Regular cardiac myocyte (primary cell): ENCODE data around the gene SIGLEC1. TPM values are rescaled to one million over a fixed set of nuclear protein-coding genes. Genes with fewer than 3 reads are reported as not detected.

Source experiments
- total RNA-seq: library from RNA; depleted of rRNA; stranded (reverse); fragments of >200 nt; gene quantifications from 2 replicates; pipeline ENCODE4 v1.2.3, GENCODE V29; 2014

SIGLEC1 gene
- under 0.01 TPM in 1 of 2 replicates, not detected in the other for total RNA-seq

DNA sequence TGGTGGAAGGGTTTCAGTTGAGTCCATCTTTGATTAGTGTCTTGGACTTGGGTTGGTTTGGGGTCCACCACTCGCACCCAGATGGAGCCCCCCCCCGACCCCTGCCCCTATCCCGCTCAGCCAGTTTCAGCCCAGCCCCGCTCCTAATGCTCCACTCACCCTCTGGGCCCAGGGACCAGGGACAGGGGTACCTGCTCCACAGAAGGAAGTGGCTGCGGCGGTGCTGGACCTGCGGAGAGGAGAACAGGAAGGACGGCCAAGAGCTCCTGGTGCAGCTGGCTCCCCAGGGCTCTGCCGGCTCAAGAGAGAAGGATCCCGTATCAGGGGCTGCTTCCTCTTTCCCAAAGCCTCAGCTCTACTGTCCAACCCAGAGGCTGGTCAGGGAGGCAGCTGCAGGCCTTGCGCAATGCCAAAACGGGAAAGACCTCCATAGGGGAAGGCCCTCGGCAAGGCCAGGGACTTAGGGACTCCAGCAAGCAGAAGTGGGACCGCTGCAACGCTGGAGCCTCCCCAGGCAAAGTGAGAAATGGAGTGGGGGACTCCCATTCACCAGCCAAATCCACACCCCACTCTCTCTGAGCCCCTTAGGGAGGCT, at the start of gene SIGLEC1:
Gene SIGLEC1, minus strand, starts transcription at position 322 of the 595 bp plus-strand sequence. CDS start 5,472 bp downstream, outside the sequence.

DNA sequence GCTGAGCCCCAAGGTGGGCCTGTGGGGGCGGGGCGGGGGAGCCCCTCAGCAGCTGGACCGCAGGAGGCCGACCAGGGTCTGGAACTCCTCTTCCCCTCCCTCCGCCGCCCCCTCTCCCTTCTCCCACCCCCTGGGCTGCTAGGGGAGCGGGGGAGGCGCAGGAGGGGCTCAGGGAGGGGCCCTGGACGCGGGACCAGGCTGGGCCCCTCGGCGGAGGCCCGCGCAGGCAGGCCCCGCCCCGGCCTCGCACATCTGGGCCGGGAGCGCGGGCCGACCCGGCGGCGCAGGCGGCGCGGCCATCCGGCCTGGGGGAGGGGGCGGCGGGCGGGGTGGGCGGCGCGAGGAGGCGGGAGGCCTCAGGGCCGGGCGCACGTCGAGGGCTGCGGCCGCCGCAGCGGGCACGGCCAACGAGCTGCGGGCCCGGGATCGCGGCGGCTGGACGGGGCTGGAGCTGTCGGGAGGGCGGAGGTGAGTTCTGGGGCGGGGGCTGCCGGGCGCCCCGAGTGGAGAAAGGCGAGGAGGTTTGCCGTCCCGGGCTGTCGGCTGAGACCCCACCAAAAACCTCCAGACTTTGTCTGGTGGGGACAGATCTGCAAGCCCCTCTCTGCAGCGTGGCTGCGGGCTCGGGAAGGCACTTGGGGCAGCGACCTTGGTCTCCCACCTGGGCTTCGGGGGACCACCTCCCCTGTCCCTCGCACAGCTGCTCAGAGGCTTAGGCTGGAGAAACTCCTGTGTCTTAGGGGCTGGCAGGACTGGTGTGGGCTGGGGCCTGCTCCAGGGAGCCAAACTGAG, 20.1 kb upstream of the SIGLEC1 start, which contains the start of gene HSPA12B:
Gene HSPA12B, plus strand, starts transcription at position 359 of the 792 bp plus-strand sequence. CDS start 5,990 bp downstream, outside the sequence.

DNA sequence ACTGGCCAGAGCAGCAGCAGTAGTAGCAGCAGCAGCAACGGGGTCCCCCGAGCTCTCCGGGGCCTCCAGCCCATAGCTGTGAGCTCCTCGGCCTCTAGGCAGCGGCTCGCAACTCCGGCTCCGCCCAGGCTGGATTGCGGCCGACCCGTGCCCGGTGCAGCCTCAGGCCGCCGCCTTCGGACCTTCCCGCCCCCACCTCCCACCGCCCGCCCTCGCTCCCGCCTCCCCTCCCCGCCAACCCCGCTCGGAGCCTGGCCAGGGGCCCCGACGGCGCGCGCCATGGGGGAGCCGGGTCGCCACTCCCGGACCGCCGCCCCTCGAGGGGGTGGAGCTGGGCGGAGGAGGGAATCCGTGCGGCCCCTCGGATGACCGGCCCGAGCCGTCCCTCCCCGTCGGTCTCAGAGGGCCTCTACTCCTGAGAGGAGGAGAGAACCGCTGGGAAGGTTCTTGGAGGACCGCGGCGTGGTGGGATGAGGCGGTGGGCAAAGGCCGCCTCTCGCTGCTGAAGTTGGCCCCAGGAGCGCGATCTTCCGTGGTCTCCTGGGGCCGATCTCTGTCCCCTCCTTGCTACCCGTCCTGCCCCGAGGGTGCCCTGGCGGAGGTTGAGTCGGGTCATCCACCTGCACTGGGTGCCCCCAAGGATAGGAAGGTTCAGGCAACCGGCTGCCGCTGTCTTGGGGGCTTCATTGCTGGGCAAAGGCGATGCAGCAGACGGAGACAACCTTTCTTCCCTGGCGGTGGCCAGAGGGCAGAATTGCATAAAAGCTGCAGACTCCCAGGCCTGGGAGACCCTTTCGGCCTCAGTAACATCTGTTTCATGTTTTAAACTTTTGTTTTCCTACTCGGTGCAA, 30.2 kb downstream of the SIGLEC1 start, which contains the start of gene ADAM33:
Gene ADAM33, minus strand, starts transcription at position 80 of the 851 bp plus-strand sequence. Its CDS starts 6 bp downstream, at position 74.

DNA sequence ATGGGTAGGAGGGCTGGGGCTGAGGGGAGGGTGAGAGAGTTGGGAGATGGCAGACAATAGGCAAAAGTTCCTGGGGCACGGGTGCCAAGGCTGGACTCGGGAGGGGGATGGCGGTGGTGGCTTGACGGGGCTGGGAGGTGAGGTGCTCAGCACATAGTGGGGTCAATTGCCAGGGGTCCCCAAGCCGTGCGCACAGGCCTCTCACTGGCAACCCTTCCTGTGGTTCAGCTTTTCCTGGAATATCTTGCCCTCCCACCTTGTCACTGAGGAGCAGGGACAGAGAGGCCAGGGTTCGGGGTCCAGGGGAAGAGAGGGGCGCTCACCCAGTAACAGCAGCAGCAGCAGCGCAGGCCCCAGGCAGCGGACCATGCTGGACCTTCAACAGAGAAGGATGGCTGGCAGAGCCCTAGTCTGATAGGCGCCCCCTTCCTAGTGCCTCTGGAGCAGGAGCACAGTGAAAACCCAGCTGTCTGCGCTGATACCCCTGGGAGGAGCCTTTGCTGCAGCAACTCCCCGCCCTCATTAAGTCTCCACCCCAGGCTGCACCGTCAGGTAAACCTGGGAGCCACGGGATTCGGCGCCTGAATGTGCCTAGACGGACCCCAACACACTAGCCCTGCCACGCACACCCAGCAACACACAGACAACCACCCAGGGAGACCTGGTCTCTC, 49.2 kb downstream of the SIGLEC1 start, which contains the start of gene GFRA4:
Gene GFRA4, minus strand, starts transcription at position 369 of the 671 bp plus-strand sequence. Its CDS starts 0 bp downstream, at position 369.

Other genes with a start within 250 kb of the SIGLEC1 start
- 30.7 and 49.0 TPM in 2 replicates for gene ATRN, start 241.6 kb downstream of the SIGLEC1 start, total RNA-seq
- not detected in 2 replicates for gene GFRA4, start 49.2 kb downstream of the SIGLEC1 start, total RNA-seq
- gene ADAM33, start 30.6 kb downstream of the SIGLEC1 start, total RNA-seq: 1.2 and 1.7 TPM in 2 replicates
- gene HSPA12B, start 20.1 kb upstream of the SIGLEC1 start, total RNA-seq: 0.28 TPM in 1 of 2 replicates, not detected in the other
- gene ADISSP, start 55.2 kb upstream of the SIGLEC1 start, total RNA-seq: 11.3 and 30.1 TPM in 2 replicates
- under 0.01 and 0.19 TPM in 2 replicates for gene SPEF1, start 68.8 kb upstream of the SIGLEC1 start, total RNA-seq
- 102 and 179 TPM in 2 replicates for gene CENPB, start 74.1 kb upstream of the SIGLEC1 start, total RNA-seq
- 7.9 and 21.5 TPM in 2 replicates for gene CDC25B, start 83.7 kb upstream of the SIGLEC1 start, total RNA-seq
- gene AP5S1, start 107.9 kb upstream of the SIGLEC1 start, total RNA-seq: 12.1 and 18.6 TPM in 2 replicates
- gene MAVS, start 134.2 kb upstream of the SIGLEC1 start, total RNA-seq: 11.3 and 19.4 TPM in 2 replicates
- gene PANK2, start 176.8 kb upstream of the SIGLEC1 start, total RNA-seq: 60.0 and 63.1 TPM in 2 replicates